ENCODE data around the gene DPH6.
A peak's percentile ranks its signal among the peaks of the same experiment; 100 is the strongest.
"Not testable (repeated sequence)": the region's sequence is repeated elsewhere in the genome, so short reads cannot be mapped to it uniquely, and the experiment has no call there.

The DPH6 gene, protein sequence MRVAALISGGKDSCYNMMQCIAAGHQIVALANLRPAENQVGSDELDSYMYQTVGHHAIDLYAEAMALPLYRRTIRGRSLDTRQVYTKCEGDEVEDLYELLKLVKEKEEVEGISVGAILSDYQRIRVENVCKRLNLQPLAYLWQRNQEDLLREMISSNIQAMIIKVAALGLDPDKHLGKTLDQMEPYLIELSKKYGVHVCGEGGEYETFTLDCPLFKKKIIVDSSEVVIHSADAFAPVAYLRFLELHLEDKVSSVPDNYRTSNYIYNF

DNA sequence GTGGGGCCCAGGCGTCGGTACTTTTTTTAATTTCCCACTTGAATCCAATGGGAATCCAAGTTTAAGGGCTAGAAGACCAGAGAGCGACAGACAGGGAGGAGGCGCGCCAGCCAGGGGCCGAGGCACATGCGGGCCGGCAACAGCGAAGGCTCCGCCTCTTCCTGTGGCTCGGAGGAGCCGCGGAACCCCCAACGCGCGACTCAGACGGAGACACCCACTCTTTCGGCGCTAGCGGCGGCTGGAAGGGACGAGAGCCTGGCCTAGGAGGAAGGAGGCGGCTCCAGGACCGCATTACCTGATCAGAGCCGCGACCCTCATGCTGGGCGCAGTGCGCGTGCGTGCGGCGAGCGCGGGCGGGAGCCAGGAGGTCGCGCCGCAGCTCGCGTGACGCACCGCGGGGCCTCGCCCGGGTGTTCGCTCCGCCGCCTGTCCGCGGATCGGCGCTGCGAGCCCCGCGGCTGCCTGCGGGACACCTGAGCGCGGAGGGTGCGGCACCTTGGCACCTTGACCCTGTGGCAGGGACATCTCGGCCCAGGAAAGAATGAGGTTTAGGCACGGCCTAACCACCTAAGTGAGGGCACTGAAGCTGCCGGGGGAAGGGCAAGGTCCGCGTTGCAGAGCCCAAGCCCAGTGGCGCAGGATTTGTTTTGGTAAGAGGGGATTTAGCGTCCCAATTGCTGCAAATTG is at the start of gene DPH6:
Gene DPH6 (minus strand): TSS at position 342 of the 687 bp plus-strand sequence. CDS start 24 bp downstream, at position 318.
- FAIRE-seq (no peak), DNase-seq (ENCODE audit: insufficient read length, low spot score) (peak; percentile 37)
- TF ChIP-seq, protein P1, sequence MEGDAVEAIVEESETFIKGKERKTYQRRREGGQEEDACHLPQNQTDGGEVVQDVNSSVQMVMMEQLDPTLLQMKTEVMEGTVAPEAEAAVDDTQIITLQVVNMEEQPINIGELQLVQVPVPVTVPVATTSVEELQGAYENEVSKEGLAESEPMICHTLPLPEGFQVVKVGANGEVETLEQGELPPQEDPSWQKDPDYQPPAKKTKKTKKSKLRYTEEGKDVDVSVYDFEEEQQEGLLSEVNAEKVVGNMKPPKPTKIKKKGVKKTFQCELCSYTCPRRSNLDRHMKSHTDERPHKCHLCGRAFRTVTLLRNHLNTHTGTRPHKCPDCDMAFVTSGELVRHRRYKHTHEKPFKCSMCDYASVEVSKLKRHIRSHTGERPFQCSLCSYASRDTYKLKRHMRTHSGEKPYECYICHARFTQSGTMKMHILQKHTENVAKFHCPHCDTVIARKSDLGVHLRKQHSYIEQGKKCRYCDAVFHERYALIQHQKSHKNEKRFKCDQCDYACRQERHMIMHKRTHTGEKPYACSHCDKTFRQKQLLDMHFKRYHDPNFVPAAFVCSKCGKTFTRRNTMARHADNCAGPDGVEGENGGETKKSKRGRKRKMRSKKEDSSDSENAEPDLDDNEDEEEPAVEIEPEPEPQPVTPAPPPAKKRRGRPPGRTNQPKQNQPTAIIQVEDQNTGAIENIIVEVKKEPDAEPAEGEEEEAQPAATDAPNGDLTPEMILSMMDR (IDR thresholded peaks at IDR 0.05; ENCODE audit: insufficient read depth, missing control alignments) = no peak

DNA sequence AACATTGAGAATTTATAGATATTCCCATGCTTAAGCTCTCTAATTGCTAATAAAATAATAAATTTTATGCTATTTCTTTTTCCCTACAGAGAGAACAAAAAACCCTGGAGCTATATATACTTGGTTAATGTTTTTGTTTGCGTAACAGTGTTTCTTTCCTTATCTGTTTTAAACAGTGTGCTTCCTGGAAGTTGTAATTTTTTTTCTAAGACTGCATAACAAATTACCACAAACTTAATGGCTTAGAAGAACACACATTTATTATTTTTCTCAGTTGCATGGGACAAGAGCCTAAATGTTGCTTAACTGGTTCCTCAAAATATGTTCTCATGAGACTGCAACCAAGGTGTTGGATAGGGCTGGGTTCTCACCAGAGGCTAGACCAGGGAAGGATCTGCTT is 49.7 kb upstream of the DPH6 start:
- no peak for FAIRE-seq
- DNase-seq (ENCODE audit: insufficient read length, low spot score) = no peak
- TF ChIP-seq, protein P1 (IDR thresholded peaks at IDR 0.05; ENCODE audit: insufficient read depth, missing control alignments) = no peak

DNA sequence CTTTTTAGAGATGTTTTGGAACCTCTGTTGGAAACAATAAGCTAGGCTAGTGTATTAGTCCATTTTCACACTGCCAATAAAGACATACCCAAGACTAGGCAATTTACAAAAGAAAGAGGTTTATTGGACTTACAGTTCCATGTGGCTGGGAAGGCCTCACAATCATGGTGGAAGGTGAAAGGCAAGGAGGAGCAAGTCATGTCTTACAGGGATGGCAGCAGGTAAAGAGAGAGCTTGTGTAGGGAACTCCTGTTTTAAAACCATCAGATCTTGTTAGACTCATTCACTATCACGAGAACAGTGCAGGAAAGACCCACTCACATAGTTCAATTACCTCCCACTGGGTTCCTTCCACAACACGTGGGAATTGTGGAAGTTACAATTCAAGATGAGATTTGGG is 46.0 kb upstream of the DPH6 start:
- not testable (repeated sequence) for FAIRE-seq; DNase-seq (ENCODE audit: insufficient read length, low spot score)

DNA sequence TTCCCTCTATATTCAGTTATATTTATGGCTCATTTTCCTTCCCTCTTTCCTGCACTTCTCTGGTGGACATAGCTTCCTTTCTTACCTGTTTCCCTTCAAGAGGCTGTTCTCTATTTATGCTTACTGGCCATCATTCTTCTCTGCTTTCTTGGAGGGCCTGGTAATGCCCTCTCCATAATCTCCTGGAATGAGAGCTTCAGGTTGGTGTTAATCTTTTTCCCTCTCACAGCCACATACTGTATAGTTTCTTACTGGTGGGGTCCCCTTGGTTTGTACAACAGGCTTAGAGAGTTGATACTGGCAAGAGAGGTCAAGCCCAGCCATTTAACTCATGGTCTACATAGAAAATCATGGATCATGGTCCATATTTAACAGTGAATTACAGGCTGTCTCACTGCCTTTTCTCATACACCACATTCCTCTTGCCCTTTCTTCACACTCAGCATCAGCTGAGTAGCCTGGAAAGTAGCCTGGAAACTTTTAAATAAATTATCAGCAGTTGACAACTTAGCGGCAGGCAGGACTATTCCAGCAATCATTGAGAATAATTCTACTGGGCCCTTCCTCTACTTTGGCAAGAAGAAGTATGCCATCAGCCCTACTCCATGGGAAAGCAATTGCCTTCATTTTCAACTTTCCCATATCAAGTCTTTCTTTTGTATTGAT is 38.0 kb upstream of the DPH6 start:
- TF ChIP-seq, protein P1 (IDR thresholded peaks at IDR 0.05; ENCODE audit: insufficient read depth, missing control alignments) = no peak

DNA sequence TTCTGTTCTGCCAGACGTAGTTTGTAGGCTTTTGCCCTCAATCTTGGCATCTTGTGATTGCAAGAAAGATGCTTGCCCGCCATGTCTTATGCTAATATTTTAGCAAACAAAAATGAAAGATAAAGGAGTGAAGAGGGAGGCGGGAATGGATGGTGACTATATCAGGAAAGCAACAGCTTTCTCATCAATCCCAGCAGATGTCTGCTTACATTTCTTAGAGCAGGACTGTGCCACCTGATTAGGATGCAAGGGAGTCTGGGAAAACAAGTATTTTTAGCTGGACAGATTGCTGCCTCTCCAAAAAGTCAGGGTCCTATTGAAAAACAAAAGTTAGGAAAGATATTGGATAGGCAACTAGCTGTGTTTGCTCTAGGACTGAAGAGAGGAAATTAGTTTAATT is 34.6 kb upstream of the DPH6 start:
- DNase-seq (ENCODE audit: insufficient read length, low spot score) (no peak), FAIRE-seq (no peak)
- TF ChIP-seq, protein P1 (IDR thresholded peaks at IDR 0.05; ENCODE audit: insufficient read depth, missing control alignments) = no peak

More for the DNA sequence above, 38.0 kb upstream of the DPH6 start:
- DNase-seq (ENCODE audit: insufficient read length, low spot score) (no peak), FAIRE-seq (no peak)

DNA sequence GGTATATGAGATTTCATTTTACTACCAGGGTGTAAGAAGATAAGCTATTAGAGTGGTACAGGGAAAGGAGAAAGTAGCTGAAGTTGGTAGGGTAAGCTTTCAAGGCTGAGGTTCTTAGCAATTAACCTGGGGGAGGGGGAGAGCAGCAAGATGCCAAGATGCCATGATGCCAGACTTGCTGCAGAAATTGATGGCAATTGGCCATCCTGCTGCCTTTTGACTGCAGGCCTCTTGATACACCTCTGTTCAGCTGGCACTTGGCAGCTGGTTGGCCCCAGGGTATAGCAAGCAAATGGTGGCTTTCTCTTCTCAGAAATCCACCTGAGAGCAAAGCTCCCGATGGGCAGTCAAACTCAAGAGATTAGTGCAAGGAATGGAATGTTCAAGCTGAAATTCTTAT is 21.4 kb upstream of the DPH6 start:
- FAIRE-seq (no peak), DNase-seq (ENCODE audit: insufficient read length, low spot score) (no peak)
- TF ChIP-seq, protein P1 (IDR thresholded peaks at IDR 0.05; ENCODE audit: insufficient read depth, missing control alignments) = no peak

DNA sequence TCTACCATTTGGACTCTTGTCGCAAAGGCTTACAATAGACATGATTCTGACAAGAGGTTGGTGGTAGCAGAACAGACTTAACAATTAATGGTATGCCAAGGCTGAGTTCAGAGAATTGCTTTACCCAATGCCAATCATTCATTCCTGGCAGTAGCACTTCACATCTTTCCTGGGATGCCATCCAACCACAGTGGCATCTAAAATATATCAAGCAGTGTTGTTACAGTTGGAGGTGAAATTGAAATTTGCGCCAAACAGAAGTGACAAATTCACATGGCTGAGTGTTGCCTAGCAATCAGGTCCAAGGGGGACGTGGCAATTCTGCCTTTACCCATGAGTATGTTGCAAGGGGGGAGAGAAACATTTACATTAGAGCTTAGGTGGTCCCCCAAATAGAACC is 21.0 kb upstream of the DPH6 start:
- DNase-seq (ENCODE audit: insufficient read length, low spot score) (no peak), FAIRE-seq (no peak)
- TF ChIP-seq, protein P1 (IDR thresholded peaks at IDR 0.05; ENCODE audit: insufficient read depth, missing control alignments) = no peak
